Mesenchymal stem cell (in vitro differentiated cells and primary cell): ENCODE results near the gene TRAF6.
A peak's percentile ranks its signal among the peaks of the same experiment; 100 is the strongest.
"Not testable (repeated sequence)": the region's sequence is repeated elsewhere in the genome, so short reads cannot be mapped to it uniquely, and the experiment has no call there.

Experiments
- DNase-seq: peaks from one replicate; pipeline ENCODE4 v3.0.0-alpha.2; 2013
- H2AFZ ChIP-seq: one replicate; pipeline ENCODE4 v1.6.1; 2013; ENCODE audit warnings: low read depth, mild to moderate bottlenecking, control low read depth, inconsistent platforms, low read length, moderate library complexity
- H2AK5ac ChIP-seq: 2 replicates; pipeline ENCODE4 v1.6.1; 2013; ENCODE audit warnings: low read length, moderate library complexity, mild to moderate bottlenecking, inconsistent platforms; ENCODE audit not compliant: severe bottlenecking
- H2BK120ac ChIP-seq: one replicate; pipeline ENCODE4 v1.6.1; 2013; ENCODE audit warnings: low read depth, mild to moderate bottlenecking, inconsistent platforms, low read length, moderate library complexity
- H2BK12ac ChIP-seq, 2 experiments: one replicate each; pipeline ENCODE4 v1.6.1; 2013; ENCODE audit warnings: inconsistent platforms in 2 of 2, low read length in 2 of 2, mild to moderate bottlenecking in 2 of 2, moderate library complexity in 2 of 2, control low read depth in 1 of 2
- H2BK15ac ChIP-seq: one replicate; pipeline ENCODE4 v1.6.1; 2013; ENCODE audit warnings: mild to moderate bottlenecking, low read depth, inconsistent platforms; ENCODE audit not compliant: poor library complexity, severe bottlenecking
- H2BK5ac ChIP-seq: 2 replicates; pipeline ENCODE4 v1.6.1; 2013; ENCODE audit warnings: low read depth, mild to moderate bottlenecking, low read length, control low read depth, inconsistent platforms; ENCODE audit not compliant: poor library complexity, severe bottlenecking
- H3K14ac ChIP-seq, 2 experiments: one replicate each; pipeline ENCODE4 v1.6.1; 2013; ENCODE audit warnings: inconsistent platforms in 2 of 2, low read length in 2 of 2, control low read depth in 1 of 2, mild to moderate bottlenecking in 1 of 2, moderate library complexity in 1 of 2
- H3K18ac ChIP-seq, 2 experiments: one replicate each; pipeline ENCODE4 v1.6.1; 2013; ENCODE audit warnings: inconsistent platforms in 2 of 2, low read length in 2 of 2, control low read depth in 1 of 2, low read depth in 1 of 2, mild to moderate bottlenecking in 1 of 2
- H3K23ac ChIP-seq, 2 experiments: one replicate each; pipeline ENCODE4 v1.6.1; 2013; ENCODE audit warnings: inconsistent platforms in 2 of 2, low read length in 2 of 2, mild to moderate bottlenecking in 2 of 2, moderate library complexity in 2 of 2, control low read depth in 1 of 2
- H3K27ac ChIP-seq: 2 replicates; pipeline ENCODE4 v1.5.1; 2013; ENCODE audit warnings: mild to moderate bottlenecking, moderate library complexity, low read length, control low read depth, inconsistent platforms; ENCODE audit not compliant: poor library complexity, severe bottlenecking
- H3K27me3 ChIP-seq, 2 experiments: 2 replicates each; pipeline versions ENCODE4 v1.6.1 to v1.7.0; 2013; ENCODE audit warnings: low read length in 2 of 2, mild to moderate bottlenecking in 2 of 2, moderate library complexity in 2 of 2, control low read depth in 1 of 2, inconsistent platforms in 1 of 2; ENCODE audit not compliant: control insufficient read depth in 1 of 2, insufficient read depth in 1 of 2
- H3K36me3 ChIP-seq, 2 experiments: 2 replicates each; pipeline versions ENCODE4 v1.6.1 to v1.7.0; 2013; ENCODE audit warnings: low read length in 2 of 2, control low read depth in 1 of 2, inconsistent platforms in 1 of 2, low read depth in 1 of 2, mild to moderate bottlenecking in 1 of 2; ENCODE audit not compliant: insufficient read depth in 2 of 2, control insufficient read depth in 1 of 2
- H3K4ac ChIP-seq, 2 experiments: one replicate each; pipeline ENCODE4 v1.6.1; 2013; ENCODE audit warnings: inconsistent platforms in 2 of 2, low read length in 2 of 2, mild to moderate bottlenecking in 2 of 2, moderate library complexity in 2 of 2, control low read depth in 1 of 2, low read depth in 1 of 2
- H3K4me1 ChIP-seq: 2 replicates; pipeline ENCODE4 v1.6.1; 2013; ENCODE audit warnings: low read depth, low read length, control low read depth; ENCODE audit not compliant: control insufficient read depth, insufficient read depth
- H3K4me2 ChIP-seq: 2 replicates; pipeline ENCODE4 v1.6.1; 2013; ENCODE audit warnings: low read length, mild to moderate bottlenecking, inconsistent platforms; ENCODE audit not compliant: poor library complexity, severe bottlenecking
- H3K4me3 ChIP-seq, 2 experiments: 2 replicates each; pipeline versions ENCODE4 v1.5.1 to v1.7.0; 2013; ENCODE audit warnings: low read length in 2 of 2, mild to moderate bottlenecking in 2 of 2, control low read depth in 1 of 2, low read depth in 1 of 2; ENCODE audit not compliant: insufficient read depth in 1 of 2
- H3K79me1 ChIP-seq: replicated peaks from 2 replicates; pipeline ENCODE4 v1.6.1; 2013; ENCODE audit warnings: mild to moderate bottlenecking, control low read depth, low read length, inconsistent platforms; ENCODE audit not compliant: poor library complexity, severe bottlenecking
- H3K9ac ChIP-seq: 2 replicates; pipeline ENCODE4 v1.7.0; 2013; ENCODE audit warnings: mild to moderate bottlenecking, low read length, moderate library complexity
- H3K9me3 ChIP-seq: 2 replicates; pipeline ENCODE4 v1.7.0; 2013; ENCODE audit warnings: mild to moderate bottlenecking, low read length; ENCODE audit not compliant: control insufficient read depth
- H4K8ac ChIP-seq: one replicate; pipeline ENCODE4 v1.6.1; 2013; ENCODE audit warnings: inconsistent platforms, mild to moderate bottlenecking, low read length, moderate library complexity
- H4K91ac ChIP-seq: one replicate; pipeline ENCODE4 v1.6.1; 2013; ENCODE audit warnings: mild to moderate bottlenecking, low read length, inconsistent platforms
- WGBS: methylation state at CpG from one replicate; pipeline ENCODE4 v1.1.7; 2013; ENCODE audit warnings: mixed read lengths; 5-methylcytosine and 5-hydroxymethylcytosine counted together

TRAF6 gene

GRCh38 chr11:36511062-36511461 lies 990 bp upstream of the TRAF6 start:
- not testable (repeated sequence) for H2BK12ac ChIP-seq, H3K4ac ChIP-seq, H2BK5ac ChIP-seq, H4K91ac ChIP-seq, H2BK15ac ChIP-seq, H3K14ac ChIP-seq, H4K8ac ChIP-seq, H3K36me3 ChIP-seq, H3K79me1 ChIP-seq, H3K27ac ChIP-seq, H3K27me3 ChIP-seq, H3K4me1 ChIP-seq, H3K18ac ChIP-seq, H2AFZ ChIP-seq, H3K4me2 ChIP-seq, H3K23ac ChIP-seq, DNase-seq, H2AK5ac ChIP-seq, H2BK120ac ChIP-seq
- Histone ChIP-seq H3K9ac (peak overlapping the region; percentile 96), H3K4me3 (peak overlapping the region in 1 of 2 experiments; percentile 99), H3K9me3 (peaks cover 12% of the 10 kb centered on the region)
- 100% methylated on average over 1 of the region's 2 CpGs for WGBS

- H2BK15ac ChIP-seq = peak overlapping the region; percentile 15
- H3K9ac ChIP-seq = peak overlapping the region; percentile 96
- peaks cover 12% of the 10 kb centered on the region for H3K9me3 ChIP-seq
- no peak overlapping the region for H2BK12ac ChIP-seq
- no peak overlapping the region for H2AK5ac ChIP-seq
- no peak overlapping the region for H2AFZ ChIP-seq
- H3K4me2 ChIP-seq = peak overlapping the region; percentile 80
- peak overlapping the region; percentile 91 to 99 for H3K4me3 ChIP-seq
- peak overlapping the region; percentile 82 for H4K8ac ChIP-seq
- H3K36me3 ChIP-seq = no peaks in the 10 kb centered on the region
- H3K23ac ChIP-seq = no peak overlapping the region
- no peaks in the 10 kb centered on the region for H3K4me1 ChIP-seq
- peaks cover 2% of the 10 kb centered on the region for H3K79me1 ChIP-seq
- H3K27ac ChIP-seq = peak overlapping the region; percentile 60
- no peak overlapping the region for H4K91ac ChIP-seq
- H2BK120ac ChIP-seq = no peak overlapping the region
- WGBS = 30% methylated on average over 8 of the region's 8 CpGs
- H3K27me3 ChIP-seq = peaks cover 0 to 5% of the 10 kb centered on the region in 2 experiments
- peak overlapping the region; percentile 30 to 85 for H3K18ac ChIP-seq
- no peak for DNase-seq
- no peak overlapping the region for H2BK5ac ChIP-seq
- H3K4ac ChIP-seq = peak overlapping the region in 1 of 2 experiments; percentile 83
- no peak overlapping the region for H3K14ac ChIP-seq
Observed at GRCh38 chr11:36510594-36510942, 496 bp upstream of the TRAF6 start.

- peak; percentile 83 for DNase-seq
- WGBS = 4% methylated on average over 15 of the region's 15 CpGs
- Histone ChIP-seq H3K27me3 (no peaks in the 10 kb centered on the region), H3K4me1 (no peaks in the 10 kb centered on the region), H3K14ac (peak overlapping the region in 1 of 2 experiments; percentile 88), H4K8ac (no peak overlapping the region), H2AK5ac (no peak overlapping the region), H3K4me3 (peak overlapping the region; percentile 91 to 99), H2BK15ac (no peak overlapping the region), H2AFZ (peak overlapping the region; percentile 56), H4K91ac (no peak overlapping the region), H3K4ac (no peak overlapping the region), H2BK12ac (no peak overlapping the region), H3K36me3 (peaks cover 0 to 5% of the 10 kb centered on the region in 2 experiments), H3K79me1 (no peaks in the 10 kb centered on the region), H3K9ac (peak overlapping the region; percentile 96), H2BK5ac (peak overlapping the region; percentile 54), H3K18ac (peak overlapping the region in 1 of 2 experiments; percentile 82), H3K27ac (peak overlapping the region; percentile 13), H2BK120ac (no peak overlapping the region), H3K23ac (peak overlapping the region in 1 of 2 experiments; percentile 92), H3K4me2 (peak overlapping the region; percentile 65), H3K9me3 (peaks cover 6% of the 10 kb centered on the region)
Observed at GRCh38 chr11:36509201-36509639, 852 bp downstream of the TRAF6 start.

- Histone ChIP-seq H3K4me1 (no peaks in the 10 kb centered on the region), H4K91ac (no peak overlapping the region), H2BK120ac (no peak overlapping the region), H3K27ac (peak overlapping the region; percentile 46), H3K23ac (no peak overlapping the region), H3K18ac (no peak overlapping the region), H2BK5ac (no peak overlapping the region), H2BK12ac (no peak overlapping the region), H2AFZ (no peak overlapping the region), H3K14ac (no peak overlapping the region), H3K4me2 (peak overlapping the region; percentile 65), H3K9ac (peak overlapping the region; percentile 96), H2BK15ac (no peak overlapping the region), H4K8ac (no peak overlapping the region), H3K27me3 (no peaks in the 10 kb centered on the region), H2AK5ac (no peak overlapping the region), H3K4ac (no peak overlapping the region), H3K79me1 (peaks cover 2% of the 10 kb centered on the region), H3K36me3 (peaks cover 0 to 5% of the 10 kb centered on the region in 2 experiments), H3K4me3 (peak overlapping the region in 1 of 2 experiments; percentile 99), H3K9me3 (peaks cover 1% of the 10 kb centered on the region)
- 81% methylated on average over 2 of the region's 3 CpGs for WGBS
- peak; percentile 18 for DNase-seq
Observed at GRCh38 chr11:36508743-36509142, 1.3 kb downstream of the TRAF6 start.
